DND-41 (cell line): ENCODE results near the gene ITGA6.

Experiments
- EZH2 ChIP-seq: IDR thresholded peaks from 3 replicates; pipeline ENCODE4 v1.6.1; 2012; ENCODE audit warnings: borderline replicate concordance, low read depth, mild to moderate bottlenecking, moderate library complexity, low read length, inconsistent platforms; ENCODE audit not compliant: severe bottlenecking
- TF ChIP-seq, protein P1 (sequence below): IDR thresholded peaks from 2 replicates; pipeline ENCODE4 v1.5.1; 2012; ENCODE audit warnings: borderline replicate concordance, low read length, moderate library complexity, mild to moderate bottlenecking; ENCODE audit not compliant: poor library complexity, severe bottlenecking; ENCODE audit errors: extremely low read depth

DNA sequence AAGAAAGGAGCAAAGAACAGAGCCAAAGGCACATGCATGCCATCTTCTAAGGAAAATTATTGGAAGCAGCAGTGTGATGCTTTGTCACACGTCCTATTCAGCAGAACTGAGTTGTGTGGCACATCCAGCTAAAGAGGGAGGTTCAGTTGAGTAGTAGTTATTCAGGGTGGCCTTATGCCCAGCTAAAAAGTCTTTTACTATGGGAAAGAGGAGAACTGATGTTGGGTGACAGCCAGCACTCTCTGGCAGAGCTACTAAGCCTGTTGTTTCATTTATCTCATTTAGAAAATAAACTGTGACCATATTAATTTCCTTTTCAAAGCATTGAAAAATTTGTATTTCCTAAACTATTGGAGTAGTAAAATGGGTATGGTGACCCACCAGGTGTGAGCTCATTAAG, 18.5 kb downstream of the ITGA6 start:
- TF ChIP-seq, protein P1, sequence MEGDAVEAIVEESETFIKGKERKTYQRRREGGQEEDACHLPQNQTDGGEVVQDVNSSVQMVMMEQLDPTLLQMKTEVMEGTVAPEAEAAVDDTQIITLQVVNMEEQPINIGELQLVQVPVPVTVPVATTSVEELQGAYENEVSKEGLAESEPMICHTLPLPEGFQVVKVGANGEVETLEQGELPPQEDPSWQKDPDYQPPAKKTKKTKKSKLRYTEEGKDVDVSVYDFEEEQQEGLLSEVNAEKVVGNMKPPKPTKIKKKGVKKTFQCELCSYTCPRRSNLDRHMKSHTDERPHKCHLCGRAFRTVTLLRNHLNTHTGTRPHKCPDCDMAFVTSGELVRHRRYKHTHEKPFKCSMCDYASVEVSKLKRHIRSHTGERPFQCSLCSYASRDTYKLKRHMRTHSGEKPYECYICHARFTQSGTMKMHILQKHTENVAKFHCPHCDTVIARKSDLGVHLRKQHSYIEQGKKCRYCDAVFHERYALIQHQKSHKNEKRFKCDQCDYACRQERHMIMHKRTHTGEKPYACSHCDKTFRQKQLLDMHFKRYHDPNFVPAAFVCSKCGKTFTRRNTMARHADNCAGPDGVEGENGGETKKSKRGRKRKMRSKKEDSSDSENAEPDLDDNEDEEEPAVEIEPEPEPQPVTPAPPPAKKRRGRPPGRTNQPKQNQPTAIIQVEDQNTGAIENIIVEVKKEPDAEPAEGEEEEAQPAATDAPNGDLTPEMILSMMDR = no peak
- TF ChIP-seq EZH2 = no peak
